Neuron (in vitro differentiated cells): ENCODE measurements around the gene PIGQ.

Experiments used
- H2AFZ ChIP-seq: one replicate; pipeline ENCODE4 v1.6.1; 2013; ENCODE audit warnings: low read depth, mild to moderate bottlenecking, inconsistent platforms, low read length, moderate library complexity
- H3K27me3 ChIP-seq: one replicate; pipeline ENCODE4 v1.6.1; 2013; ENCODE audit warnings: low read length; ENCODE audit not compliant: insufficient read depth
- H3K36me3 ChIP-seq: one replicate; pipeline ENCODE4 v1.6.1; 2013; ENCODE audit warnings: low read length; ENCODE audit not compliant: insufficient read depth
- H3K4me1 ChIP-seq: one replicate; pipeline ENCODE4 v1.6.1; 2013; ENCODE audit warnings: low read length; ENCODE audit not compliant: insufficient read depth
- H3K4me3 ChIP-seq: 2 replicates; pipeline ENCODE4 v1.5.1; 2013; ENCODE audit warnings: mild to moderate bottlenecking, low read length, moderate library complexity
- H3K9me3 ChIP-seq: one replicate; pipeline ENCODE4 v1.6.1; 2013; ENCODE audit warnings: low read length

The PIGQ gene

GRCh38 chr16:575354-576196, 5.8 kb downstream of the PIGQ start:
- Histone ChIP-seq H3K4me1 (peaks cover 10% of the 10 kb centered on the region), H3K9me3 (no peaks in the 10 kb centered on the region), H3K27me3 (no peaks in the 10 kb centered on the region), H3K4me3 (no peak overlapping the region), H3K36me3 (peaks cover 27% of the 10 kb centered on the region), H2AFZ (no peak overlapping the region)

- H3K9me3 ChIP-seq = no peaks in the 10 kb centered on the region
- peaks cover 34% of the 10 kb centered on the region for H3K36me3 ChIP-seq
- H3K4me1 ChIP-seq = peaks cover 3% of the 10 kb centered on the region
- H3K4me3 ChIP-seq = no peak overlapping the region
- no peak overlapping the region for H2AFZ ChIP-seq
- H3K27me3 ChIP-seq = no peaks in the 10 kb centered on the region
These were observed 6.5 kb downstream of the PIGQ start for GRCh38 chr16:576197-576822.

- peaks cover 3% of the 10 kb centered on the region for H3K4me1 ChIP-seq
- peaks cover 34% of the 10 kb centered on the region for H3K36me3 ChIP-seq
- H3K4me3 ChIP-seq = no peak overlapping the region
- no peaks in the 10 kb centered on the region for H3K27me3 ChIP-seq
- no peaks in the 10 kb centered on the region for H3K9me3 ChIP-seq
- H2AFZ ChIP-seq = no peak overlapping the region
These were observed 7.0 kb downstream of the PIGQ start for GRCh38 chr16:576823-577201.

- Histone ChIP-seq H2AFZ (no peak overlapping the region), H3K27me3 (no peaks in the 10 kb centered on the region), H3K4me3 (no peak overlapping the region), H3K9me3 (no peaks in the 10 kb centered on the region), H3K4me1 (peaks cover 3% of the 10 kb centered on the region), H3K36me3 (peaks cover 35% of the 10 kb centered on the region)
These were observed 8.0 kb downstream of the PIGQ start for GRCh38 chr16:577796-578195.

- H3K4me1 ChIP-seq = peaks cover 3% of the 10 kb centered on the region
- H3K4me3 ChIP-seq = no peak overlapping the region
- no peak overlapping the region for H2AFZ ChIP-seq
- H3K9me3 ChIP-seq = no peaks in the 10 kb centered on the region
- H3K36me3 ChIP-seq = peaks cover 37% of the 10 kb centered on the region
- H3K27me3 ChIP-seq = no peaks in the 10 kb centered on the region
These were observed 8.6 kb downstream of the PIGQ start for GRCh38 chr16:578232-578869.

GRCh38 chr16:578870-579405, 9.2 kb downstream of the PIGQ start:
- Histone ChIP-seq H3K9me3 (no peaks in the 10 kb centered on the region), H2AFZ (no peak overlapping the region), H3K27me3 (no peaks in the 10 kb centered on the region), H3K4me3 (no peak overlapping the region), H3K36me3 (peaks cover 36% of the 10 kb centered on the region), H3K4me1 (peaks cover 5% of the 10 kb centered on the region)

- Histone ChIP-seq H3K4me1 (peaks cover 5% of the 10 kb centered on the region), H3K4me3 (no peak overlapping the region), H3K9me3 (no peaks in the 10 kb centered on the region), H3K27me3 (no peaks in the 10 kb centered on the region), H2AFZ (no peak overlapping the region), H3K36me3 (peaks cover 22% of the 10 kb centered on the region)
These were observed 10.6 kb downstream of the PIGQ start for GRCh38 chr16:580141-580945.

- H3K9me3 ChIP-seq = no peaks in the 10 kb centered on the region
- H3K27me3 ChIP-seq = no peaks in the 10 kb centered on the region
- H3K36me3 ChIP-seq = peaks cover 17% of the 10 kb centered on the region
- H2AFZ ChIP-seq = no peak overlapping the region
- no peak overlapping the region for H3K4me3 ChIP-seq
- H3K4me1 ChIP-seq = peaks cover 5% of the 10 kb centered on the region
These were observed 11.3 kb downstream of the PIGQ start for GRCh38 chr16:580946-581498.

- H2AFZ ChIP-seq = no peak overlapping the region
- H3K4me1 ChIP-seq = peaks cover 2% of the 10 kb centered on the region
- H3K27me3 ChIP-seq = no peaks in the 10 kb centered on the region
- peaks cover 16% of the 10 kb centered on the region for H3K36me3 ChIP-seq
- no peaks in the 10 kb centered on the region for H3K9me3 ChIP-seq
- no peak overlapping the region for H3K4me3 ChIP-seq
These were observed 12.4 kb downstream of the PIGQ start for GRCh38 chr16:582218-582613.

GRCh38 chr16:582614-583331, 13.0 kb downstream of the PIGQ start:
- peaks cover 7% of the 10 kb centered on the region for H3K4me1 ChIP-seq
- H3K9me3 ChIP-seq = no peaks in the 10 kb centered on the region
- peaks cover 14% of the 10 kb centered on the region for H3K36me3 ChIP-seq

GRCh38 chr16:583470-583814, 13.7 kb downstream of the PIGQ start:
- Histone ChIP-seq H3K36me3 (peaks cover 12% of the 10 kb centered on the region), H3K4me1 (peaks cover 13% of the 10 kb centered on the region), H3K9me3 (no peaks in the 10 kb centered on the region), H3K27me3 (no peaks in the 10 kb centered on the region), H2AFZ (no peak overlapping the region), H3K4me3 (no peak overlapping the region)

More at GRCh38 chr16:582614-583331, 13.0 kb downstream of the PIGQ start:
- Histone ChIP-seq H2AFZ (no peak overlapping the region), H3K27me3 (no peaks in the 10 kb centered on the region), H3K4me3 (no peak overlapping the region)
